Skin of body (tissue), 2 donors: ENCODE measurements around the gene GCNT4. TPM values are rescaled to one million over a fixed set of nuclear protein-coding genes. Genes with fewer than 3 reads are reported as not detected.
"Not testable (repeated sequence)": the region's sequence is repeated elsewhere in the genome, so short reads cannot be mapped to it uniquely, and the experiment has no call there.

Experiments
- DNase-seq: peaks from one replicate; lab custom pipeline; 2025; lab: John Stamatoyannopoulos, UW
- total RNA-seq: library from RNA; depleted of rRNA; stranded (reverse); fragments of >200 nt; gene quantifications from one replicate; pipeline ENCODE4 v1.2.3, GENCODE V29; 2014

The GCNT4 gene, protein sequence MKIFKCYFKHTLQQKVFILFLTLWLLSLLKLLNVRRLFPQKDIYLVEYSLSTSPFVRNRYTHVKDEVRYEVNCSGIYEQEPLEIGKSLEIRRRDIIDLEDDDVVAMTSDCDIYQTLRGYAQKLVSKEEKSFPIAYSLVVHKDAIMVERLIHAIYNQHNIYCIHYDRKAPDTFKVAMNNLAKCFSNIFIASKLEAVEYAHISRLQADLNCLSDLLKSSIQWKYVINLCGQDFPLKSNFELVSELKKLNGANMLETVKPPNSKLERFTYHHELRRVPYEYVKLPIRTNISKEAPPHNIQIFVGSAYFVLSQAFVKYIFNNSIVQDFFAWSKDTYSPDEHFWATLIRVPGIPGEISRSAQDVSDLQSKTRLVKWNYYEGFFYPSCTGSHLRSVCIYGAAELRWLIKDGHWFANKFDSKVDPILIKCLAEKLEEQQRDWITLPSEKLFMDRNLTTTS
- total RNA-seq, result 2.4 TPM

DNA sequence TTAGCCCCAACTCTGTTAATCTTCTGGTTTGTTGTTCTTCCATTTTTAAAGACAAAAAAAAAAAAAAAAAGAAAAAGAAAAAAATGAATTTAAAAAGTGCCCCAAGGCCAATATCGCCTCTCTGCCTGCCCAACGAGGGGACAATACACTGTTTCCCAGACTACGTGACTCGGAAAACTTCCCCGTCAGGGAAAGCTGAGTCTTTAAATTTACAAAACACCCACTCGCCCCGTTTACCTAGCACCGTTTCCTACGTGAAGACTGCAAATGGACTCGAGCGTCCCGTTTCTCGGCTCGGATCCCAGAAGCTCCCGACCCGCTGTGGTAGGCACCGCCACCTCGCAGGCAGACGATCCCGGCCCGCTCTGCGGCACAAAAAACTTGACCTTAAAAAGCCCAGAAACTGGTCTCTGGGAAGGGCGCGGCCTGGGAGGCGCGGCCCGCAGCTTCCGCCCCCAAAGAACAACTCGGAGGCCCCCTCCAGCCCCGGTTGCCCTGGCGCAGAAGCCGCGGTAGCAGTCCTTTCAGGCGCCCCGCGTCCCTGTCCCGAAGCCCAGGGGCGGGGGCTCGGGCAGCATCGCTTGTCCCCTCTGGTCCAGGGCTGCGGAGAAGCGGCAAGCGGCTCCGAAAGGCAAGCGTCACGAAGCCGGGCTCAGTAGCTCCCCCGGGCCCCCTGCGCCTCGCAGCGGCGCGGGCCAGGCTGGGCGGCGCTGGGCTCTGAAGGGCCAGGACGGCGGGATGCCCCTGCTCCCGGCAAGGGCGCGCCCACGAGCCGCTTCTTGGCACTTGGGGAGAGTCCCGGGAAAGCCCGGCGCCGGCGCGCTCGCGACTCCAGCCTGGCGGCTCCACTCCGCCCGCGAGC, at the start of gene GCNT4:
GCNT4 (minus strand) TSS at position 367 of the 862 bp plus-strand sequence. CDS start 22,521 bp downstream, outside the sequence.
- DNase-seq, result no peak

DNA sequence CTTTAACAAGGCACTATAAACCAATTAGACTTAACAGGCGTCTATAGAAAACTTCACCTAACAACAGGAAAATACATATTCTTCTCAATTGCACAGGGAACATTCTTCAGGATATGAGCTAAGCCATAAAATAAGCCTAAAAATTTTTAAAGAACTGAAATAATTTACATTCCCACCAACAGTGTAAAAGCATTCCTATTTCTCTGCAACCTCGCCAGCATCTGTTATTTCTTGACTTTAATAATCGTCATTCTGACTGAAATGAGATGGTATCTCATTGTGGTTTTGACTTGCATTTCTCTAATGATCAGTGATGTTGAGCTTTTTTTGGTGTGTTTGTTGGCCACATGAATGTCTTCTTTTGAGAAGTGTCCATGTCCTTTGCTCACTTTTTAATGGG, 43.6 kb upstream of the GCNT4 start:
- not testable (repeated sequence) for DNase-seq

DNA sequence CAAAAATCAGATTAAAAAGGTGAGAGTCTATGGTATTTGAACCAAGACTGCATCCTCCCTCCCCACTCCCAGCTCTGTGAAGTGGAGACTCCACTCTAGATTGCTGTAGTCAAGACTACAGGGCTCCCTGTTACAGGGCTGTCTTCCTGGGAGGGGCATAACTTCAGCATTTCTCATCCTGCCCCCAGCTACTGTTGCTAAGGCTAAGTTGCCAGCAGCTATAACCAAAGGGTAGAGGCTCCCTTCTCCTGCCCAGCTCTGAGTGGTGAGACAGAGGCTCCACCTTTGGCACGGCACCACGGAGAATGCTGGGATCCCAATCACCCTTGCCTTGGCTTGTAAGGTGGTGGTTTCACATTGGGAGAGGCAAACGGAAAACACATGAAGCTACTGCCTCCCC, 39.2 kb upstream of the GCNT4 start:
- DNase-seq, result no peak

DNA sequence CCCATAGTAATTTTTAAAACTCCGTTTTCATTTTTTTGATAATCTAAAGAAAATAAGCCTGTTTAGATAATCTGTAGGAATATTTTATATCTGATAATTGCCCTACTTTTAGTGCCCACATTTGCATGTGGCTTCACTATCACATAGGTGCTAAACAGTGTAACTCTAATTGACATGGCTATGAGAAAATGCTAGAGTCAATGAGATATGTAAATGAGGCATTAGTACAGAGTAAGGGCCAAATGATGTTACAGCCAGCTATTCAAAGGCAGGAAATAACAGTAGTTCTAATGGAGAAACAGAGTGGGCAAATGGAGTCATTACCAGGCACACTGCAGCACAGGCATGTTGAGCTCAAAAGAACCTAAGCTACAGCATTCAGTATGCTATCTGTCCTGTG, 37.3 kb upstream of the GCNT4 start:
- no peak for DNase-seq

DNA sequence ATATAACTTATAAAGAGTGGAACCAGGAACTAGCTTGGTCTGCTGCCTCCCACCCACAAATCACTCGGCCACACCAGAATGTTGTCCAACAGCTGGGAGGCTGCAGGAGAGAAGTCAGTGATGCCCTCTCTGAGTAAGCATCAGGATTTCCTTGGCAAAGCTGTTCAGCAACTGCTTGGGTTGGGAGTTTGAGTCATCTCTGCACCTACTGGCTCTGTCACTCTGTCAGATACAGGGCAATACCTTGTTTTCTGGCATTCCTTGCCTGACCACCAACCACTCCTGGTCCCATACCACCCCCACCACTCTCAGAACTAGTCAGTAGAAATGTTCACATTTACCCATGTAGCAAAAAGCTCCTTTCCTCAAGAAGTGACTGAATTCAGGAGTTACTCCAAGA, 36.8 kb upstream of the GCNT4 start:
- no peak for DNase-seq

DNA sequence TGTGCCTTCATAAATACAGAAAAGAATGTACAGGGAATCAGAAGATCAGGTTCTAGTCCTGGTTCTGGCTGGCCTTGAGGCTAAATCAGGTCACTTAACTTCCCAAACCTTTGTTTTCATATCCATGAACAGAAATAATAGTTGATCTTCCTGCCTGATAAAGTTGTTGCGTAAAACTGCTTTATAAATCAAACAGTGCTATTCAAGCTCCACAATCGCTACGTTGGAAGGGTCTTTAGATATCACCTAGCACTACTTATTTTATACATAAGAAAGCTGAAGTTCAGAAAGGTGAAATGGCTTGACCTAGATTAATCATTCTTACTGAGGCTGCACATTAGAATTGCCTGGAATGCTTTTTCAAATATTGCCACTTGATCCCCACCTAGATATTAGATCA, 36.3 kb upstream of the GCNT4 start:
- DNase-seq, result no peak

DNA sequence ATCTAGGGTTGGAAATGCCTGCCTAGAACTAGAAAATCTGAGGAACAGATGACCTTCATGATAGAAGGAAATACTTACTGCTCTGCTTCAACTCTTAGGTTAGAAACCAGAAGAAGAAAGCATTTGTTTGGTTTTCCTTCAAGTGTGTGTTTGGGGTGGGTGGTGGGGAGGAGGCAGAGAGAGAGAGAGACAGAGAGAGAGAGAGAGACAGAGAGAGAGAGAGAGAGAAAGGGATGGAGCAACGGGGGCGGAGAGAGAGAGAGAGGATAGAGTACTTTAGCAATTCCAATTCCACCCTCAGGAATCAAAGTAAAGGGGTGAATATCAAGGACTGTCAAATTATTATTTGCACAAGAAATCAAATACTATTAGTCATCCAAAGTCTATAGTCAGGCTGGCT, 29.2 kb upstream of the GCNT4 start:
- no peak for DNase-seq

DNA sequence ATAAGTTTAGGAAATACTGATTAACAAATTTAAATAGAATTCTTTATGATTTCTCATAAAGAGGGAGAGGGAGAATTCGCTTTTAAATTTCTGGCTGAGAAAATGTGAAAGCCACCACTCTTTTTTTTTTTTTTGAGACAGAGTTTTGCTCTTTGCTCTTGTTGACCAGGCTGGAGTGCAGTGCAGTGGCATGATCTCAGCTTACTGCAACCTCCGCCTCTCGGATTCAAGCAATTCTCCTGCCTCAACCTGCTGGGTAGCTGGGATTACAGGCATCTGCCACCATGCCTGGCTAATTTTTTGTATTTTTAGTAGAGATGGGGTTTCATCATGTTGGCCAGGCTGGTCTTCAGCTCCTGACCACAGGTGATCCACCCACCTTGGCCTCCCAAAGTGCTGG, 27.0 kb upstream of the GCNT4 start:
- not testable (repeated sequence) for DNase-seq

DNA sequence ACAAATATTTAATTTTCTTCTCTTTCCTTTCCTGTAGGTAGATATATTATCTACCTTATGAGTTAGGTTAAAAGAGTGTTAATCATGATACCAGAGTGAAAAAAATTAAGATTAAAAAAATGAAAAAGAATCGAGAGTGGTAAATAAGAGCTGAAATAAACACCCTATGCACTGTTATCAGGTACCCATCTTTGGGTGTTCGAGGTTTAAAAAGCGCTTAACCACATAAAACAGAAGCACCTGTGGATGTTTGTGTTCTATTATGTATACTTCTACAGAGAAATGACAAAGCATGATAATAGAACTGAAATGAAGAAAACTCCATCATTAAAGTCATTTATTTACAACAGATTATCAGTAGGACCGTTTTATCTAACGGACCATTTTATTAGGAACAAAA, 25.7 kb upstream of the GCNT4 start:
- no peak for DNase-seq

DNA sequence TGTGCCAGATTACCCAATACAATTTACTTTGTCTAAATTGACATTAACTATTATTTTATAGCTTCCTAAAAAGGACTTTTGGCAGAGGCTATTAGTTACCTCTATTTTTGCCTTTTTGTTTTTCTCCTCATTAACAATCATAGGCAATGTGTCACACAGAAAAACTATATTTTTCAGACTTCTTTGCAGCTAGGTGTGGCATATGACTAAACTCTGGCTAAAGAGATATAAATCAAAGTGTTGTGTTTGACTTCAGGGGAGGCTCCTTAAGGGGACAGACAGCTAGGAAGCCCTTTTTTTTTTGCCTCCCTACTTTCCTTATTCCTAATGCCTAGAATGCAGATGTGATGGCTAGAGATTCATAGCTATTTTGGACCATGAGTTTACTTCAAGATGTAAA, 19.7 kb upstream of the GCNT4 start:
- no peak for DNase-seq

DNA sequence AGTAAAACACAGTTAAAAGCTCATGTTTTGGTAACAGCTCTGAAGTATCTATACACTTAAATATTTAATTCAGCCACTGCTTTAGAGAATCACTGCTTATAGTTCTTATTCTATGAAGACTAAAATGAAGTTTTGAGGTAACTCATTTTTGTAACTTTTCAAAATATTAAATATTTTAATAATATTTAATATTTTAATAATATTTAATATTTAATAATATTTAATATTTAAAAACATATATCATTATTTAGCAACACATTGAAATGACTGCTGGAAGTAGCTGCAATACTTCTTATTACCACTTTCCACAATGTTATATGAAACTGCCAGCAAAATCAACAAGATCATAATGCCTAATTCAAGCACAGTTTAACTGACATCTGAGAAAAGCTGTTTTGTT, 18.7 kb upstream of the GCNT4 start:
- DNase-seq, result no peak

DNA sequence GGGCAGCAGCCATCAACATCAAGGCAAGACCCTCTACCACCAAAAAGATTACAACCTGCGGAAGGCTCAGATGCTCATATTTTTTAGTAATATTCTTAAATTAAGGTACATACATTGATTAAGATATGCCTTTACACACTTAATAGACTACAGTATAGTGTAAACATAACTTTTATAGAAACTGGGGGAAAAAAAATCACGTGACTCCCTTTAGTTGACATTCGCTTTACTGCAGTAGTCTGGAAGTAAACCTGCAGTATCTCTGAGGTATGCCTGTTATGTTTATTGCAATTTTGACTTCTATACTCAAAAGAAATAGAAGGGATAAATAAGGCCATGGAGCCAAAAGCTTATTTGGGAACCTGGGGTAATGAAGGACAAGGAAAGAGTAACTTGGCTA, 15.1 kb upstream of the GCNT4 start:
- DNase-seq, result no peak

DNA sequence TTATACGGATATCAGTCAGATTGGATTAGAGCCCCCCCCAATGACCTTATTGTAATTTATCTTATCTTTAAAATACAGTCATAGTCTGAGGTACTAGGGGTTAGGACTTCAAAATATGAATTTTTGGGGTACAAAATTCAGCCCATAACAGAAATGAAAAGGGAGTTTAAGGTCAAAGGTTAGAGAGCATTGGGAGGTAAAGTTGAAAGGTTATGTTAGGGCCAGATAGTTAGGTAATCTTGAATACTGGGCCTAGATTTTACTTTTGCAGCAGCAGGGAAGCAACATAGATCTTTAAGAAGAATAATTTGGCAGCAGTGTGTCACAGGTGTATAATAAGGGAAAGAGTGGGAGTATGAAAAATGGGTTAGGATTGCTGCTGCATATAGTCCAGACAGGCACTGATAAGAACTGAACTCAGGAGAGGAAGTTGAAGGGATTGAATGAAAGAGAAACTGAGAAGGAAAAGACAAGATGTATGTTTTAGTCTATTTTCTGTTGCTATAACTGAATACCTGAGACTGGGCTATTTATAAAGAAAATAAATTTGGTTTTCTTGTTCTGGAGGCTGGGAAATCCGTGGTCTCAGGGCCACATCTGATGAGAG, 10.7 kb upstream of the GCNT4 start:
- no peak for DNase-seq

DNA sequence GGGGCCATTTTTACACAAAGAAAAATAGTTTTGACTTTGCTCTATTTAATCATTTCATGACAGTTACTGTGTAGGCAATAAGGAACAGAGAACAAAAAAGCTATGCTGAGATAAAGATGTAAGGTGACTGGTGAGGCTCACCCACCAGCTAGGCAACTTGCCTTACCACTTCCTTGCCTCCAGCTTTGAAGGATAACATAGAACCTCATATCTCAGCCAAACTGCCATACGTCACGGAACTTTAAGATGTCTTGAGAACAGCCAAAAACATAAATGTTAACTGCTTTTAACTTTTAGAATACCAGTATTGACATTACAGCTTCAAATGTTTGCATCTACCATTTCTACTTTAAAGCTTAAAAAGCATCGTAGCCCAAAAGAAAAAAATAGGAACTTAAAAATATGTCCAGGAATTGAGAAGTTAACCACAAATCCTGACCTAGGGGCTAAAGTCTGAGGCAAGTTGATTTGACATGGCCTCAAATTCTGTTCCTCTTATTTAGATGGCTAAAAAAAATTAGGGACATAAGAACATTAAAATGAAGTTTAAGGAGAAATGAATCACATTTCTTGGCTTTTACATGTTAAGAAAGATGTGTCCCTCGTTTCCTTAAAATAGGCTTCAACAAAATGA, 7.7 kb upstream of the GCNT4 start:
- no peak for DNase-seq

DNA sequence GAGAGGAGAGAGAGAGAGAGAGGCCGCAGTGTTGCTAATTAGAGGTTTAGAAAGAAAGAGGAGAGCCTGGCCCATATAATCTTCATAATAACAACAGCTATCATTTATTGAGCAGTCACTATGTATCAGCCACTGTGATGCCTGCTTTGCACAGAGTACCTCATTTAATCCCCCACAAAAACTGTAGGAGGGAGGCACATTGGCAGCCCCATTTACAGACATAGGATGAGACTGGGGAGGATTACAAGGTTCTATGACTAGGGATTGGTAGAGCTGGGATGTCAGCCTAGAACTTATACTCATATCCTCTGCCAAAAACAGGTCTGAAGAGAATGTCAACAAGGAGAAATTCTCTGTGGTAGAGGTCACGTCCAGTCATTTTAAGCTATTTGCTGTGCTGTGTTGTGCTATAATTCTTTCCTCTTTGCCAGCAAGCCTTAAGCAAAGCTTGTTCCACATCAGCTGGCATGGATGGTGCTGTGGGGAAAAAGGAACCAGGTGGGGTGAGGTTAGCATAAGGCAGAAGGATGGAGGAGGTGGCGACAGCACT, 6.7 kb upstream of the GCNT4 start:
- DNase-seq, result no peak

DNA sequence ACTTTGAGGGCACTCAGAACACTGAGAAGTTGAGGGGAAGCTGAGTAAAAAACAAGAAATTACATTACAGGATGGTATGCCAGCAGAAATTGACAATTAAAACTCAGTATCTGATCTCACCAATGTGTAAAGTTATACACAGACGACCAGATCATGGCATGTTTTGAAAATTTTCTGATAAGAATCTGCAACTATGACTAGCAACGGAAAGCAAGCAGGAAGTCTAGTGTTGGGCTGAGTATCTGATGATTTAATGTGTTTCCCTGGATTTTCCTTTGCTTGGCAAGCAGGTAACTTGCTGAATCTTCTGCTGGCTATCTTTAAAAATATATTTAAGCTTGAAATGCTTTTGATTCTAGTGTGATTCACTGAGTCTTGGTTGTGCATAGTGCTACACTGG, 5.2 kb upstream of the GCNT4 start:
- no peak for DNase-seq

DNA sequence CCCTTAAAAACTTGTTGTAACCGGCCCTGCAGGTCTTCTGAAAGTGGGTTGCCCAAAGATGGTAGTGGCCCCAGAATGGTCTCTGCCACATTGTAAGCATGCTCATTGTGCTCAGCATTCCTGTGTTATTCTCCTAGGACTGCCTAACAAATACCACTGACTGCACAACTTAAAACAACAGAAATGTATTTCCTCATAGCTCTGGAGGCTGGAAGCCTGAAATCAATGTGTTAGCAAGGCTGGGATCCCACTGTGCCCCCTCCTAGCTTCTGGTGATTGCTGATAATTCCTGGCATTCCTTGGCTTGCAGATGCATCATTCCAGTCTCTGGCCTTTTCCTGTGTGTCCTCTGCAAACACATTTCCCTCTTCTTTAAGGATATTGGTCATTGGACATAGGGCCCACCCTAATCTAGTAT, 3.4 kb upstream of the GCNT4 start:
- DNase-seq, result no peak

DNA sequence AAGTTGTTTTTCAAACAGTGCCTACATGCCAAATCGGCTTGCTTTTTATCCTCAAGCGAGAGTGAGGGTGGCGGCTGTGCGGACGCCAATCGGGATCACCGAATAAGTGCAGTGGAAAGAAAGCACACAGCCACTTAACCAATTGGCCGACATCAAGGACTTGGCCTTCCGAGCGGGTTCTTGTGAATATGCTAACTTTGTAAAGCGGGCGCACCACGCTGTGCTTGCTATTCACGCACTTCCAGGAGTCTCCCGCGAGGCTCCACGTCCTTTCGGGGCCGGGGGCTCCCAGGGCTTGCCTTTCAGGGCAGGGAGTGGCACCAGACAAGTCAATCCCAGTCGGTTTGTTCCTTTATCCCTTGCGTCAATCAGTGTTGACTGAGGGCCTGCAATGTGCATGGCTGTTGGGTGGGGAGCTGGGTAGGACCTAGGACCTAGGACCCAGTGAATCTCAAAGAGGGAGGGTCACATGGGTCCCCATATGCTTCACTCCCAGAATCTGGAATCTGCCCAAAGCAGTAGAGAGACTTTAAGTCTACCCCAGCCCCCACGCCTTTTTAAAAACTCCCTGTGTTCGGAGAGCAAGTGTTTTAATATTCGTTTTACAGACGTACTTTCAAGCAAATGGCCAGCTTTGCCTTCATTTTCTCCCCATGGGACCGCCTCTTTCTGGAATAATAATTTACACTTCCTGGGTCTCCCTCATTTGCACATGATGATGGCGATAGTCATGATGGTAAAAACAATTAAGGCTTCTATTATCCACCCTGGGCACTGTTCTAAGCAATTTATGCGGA, 2.0 kb upstream of the GCNT4 start:
- peak; percentile 69 for DNase-seq

DNA sequence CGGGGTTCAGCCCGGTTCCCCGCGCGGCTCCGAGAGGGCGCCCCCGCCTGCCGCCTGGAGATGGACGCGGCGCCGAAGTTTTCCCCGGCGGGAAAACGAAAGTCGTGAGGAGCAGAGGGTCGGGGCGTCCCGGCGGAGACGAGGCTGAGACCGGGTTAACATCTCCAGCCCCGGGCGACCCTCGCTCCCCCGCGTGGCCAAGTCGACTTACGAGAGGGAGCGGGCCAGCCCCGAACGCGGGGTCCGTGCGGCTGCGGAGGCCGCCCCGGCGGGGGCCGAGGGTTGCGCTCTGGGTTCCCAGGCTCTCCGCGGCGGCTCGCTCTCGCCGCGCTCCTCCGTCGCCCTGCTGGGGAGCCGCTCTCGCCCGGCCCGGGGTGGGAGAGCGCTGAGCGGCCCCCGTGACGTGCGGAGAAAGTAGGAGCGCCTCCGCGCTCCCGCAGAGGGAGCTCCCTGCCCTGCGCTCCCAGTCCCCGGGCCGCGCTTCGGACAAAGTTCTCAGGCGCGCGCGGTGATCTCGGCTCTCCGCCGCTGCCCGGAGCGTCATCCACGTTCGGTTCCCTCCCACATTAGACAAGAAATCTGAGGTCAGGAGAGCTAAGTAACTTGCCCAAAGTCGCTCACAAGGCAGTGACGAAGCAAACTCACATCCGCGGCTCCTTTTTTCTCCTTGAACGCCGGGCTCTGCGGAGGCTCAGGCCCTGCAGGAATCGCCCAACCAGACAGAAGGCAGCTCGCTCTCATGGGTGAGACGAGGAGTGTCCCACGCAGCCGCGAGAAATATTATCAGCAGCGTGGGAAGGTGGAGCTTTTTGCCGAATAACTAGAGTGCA, 1.2 kb upstream of the GCNT4 start:
- peak; percentile 69 for DNase-seq

DNA sequence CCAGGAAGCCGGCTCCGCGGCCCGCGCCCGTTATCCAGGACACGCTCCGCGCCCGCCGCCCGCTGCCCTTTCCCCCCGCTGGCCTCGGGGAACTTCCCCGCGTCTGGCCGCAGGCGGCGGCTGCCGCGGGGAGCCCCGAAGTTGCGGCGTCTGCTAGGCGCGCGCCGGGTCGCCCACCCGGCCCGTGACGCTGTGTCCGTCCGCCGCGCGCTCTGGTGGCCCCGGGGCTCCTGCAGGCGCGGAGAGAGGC, 621 bp upstream of the GCNT4 start:
- DNase-seq, result no peak
